HepG2 (cell line): ENCODE results near the gene PDE2A. TPM values are rescaled to one million over a fixed set of nuclear protein-coding genes. Genes with fewer than 3 reads are reported as not detected.

Experiments used
- ATAC-seq: fragments of 200-7000 bp; cut with Tn5 transposase; 3 replicates; pipeline ENCODE4 v1.9.1; 2020; ENCODE audit warnings: mild to moderate bottlenecking, moderate library complexity
- BruUV-seq: library from RNA; stranded (reverse); fragments of 400-500 nt; replicated peaks from 2 replicates; lab custom pipeline; 2021; lab: Mats Ljungman, UMichigan
- CTCF ChIA-PET: fragments of 300-600 bp; formaldehyde crosslinking; extraction: SDS; loops from one replicate; lab custom pipeline; 2021; ENCODE audit warnings: low total read pairs, inconsistent platforms, low intra/inter-chr PET ratio; lab: Yijun Ruan, JAX
- POLR2A ChIA-PET: fragments of 350-600 bp; sonication (Branson Sonifier 250); formaldehyde crosslinking; loops from one replicate; lab custom pipeline; 2020; ENCODE audit warnings: antibody characterized with exemption, inconsistent platforms; lab: Yijun Ruan, JAX
- DNase-seq: peaks from one replicate; pipeline ENCODE4 v3.0.0-alpha.2; 2015; ENCODE audit warnings: low spot score
- FAIRE-seq: peaks from 3 replicates; lab custom pipeline; 2011; peaks lifted over from hg19 to GRCh38; lab: Jason Lieb, UNC
- H2AFZ ChIP-seq: one replicate; pipeline ENCODE4 v1.6.1; 2011; ENCODE audit warnings: low read length, inconsistent platforms
- H3K27ac ChIP-seq: fragments of 300-600 bp; 3 replicates; pipeline ENCODE4 v1.8.0; 2011; ENCODE audit warnings: mixed run types, mild to moderate bottlenecking, mixed read lengths, low read length, inconsistent platforms; ENCODE audit not compliant: insufficient read depth; ENCODE audit errors: extremely low read length
- H3K27me3 ChIP-seq, 2 experiments: fragments of 200-600 bp in 1 of 2; 2 replicates in 1 of 2; 3 replicates in 1 of 2; pipeline versions ENCODE4 v1.6.0 to v1.8.0; 2011; ENCODE audit warnings: low read length in 2 of 2, mild to moderate bottlenecking in 2 of 2, moderate library complexity in 2 of 2, inconsistent platforms in 1 of 2; ENCODE audit not compliant: insufficient read depth in 2 of 2, control insufficient read depth in 1 of 2
- H3K36me3 ChIP-seq, 2 experiments: fragments of 200-600 bp in 1 of 2; replicated peaks in 1 of 2; 2 replicates in 1 of 2; 3 replicates in 1 of 2; pipeline versions ENCODE4 v1.5.1 to v1.8.0; 2011; ENCODE audit warnings: low read length in 2 of 2, inconsistent platforms in 1 of 2; ENCODE audit not compliant: insufficient read depth in 2 of 2, control insufficient read depth in 1 of 2
- H3K4me1 ChIP-seq: 2 replicates; pipeline ENCODE4 v1.5.1; 2012; ENCODE audit warnings: low read length, inconsistent platforms; ENCODE audit not compliant: insufficient read depth
- H3K4me2 ChIP-seq: 2 replicates; pipeline ENCODE4 v1.6.0; 2011; ENCODE audit warnings: low read depth, low read length, inconsistent platforms
- H3K4me3 ChIP-seq, 3 experiments: fragments of 200-600 bp in 1 of 3; sonication (generic), shearing (Covaris generic) in 1 of 3; replicated peaks in 1 of 3; 2 replicates each; pipeline ENCODE4 v1.5.1; 2011 to 2016; ENCODE audit warnings: low read length in 3 of 3, inconsistent platforms in 2 of 3, low read depth in 2 of 3, mild to moderate bottlenecking in 2 of 3, control low read depth in 1 of 3, mixed read lengths in 1 of 3; ENCODE audit not compliant: insufficient read depth in 1 of 3
- H3K79me2 ChIP-seq: one replicate; pipeline ENCODE4 v1.6.1; 2011; ENCODE audit warnings: low read length, inconsistent platforms; ENCODE audit not compliant: insufficient read depth
- H3K9ac ChIP-seq: 2 replicates; pipeline ENCODE4 v1.6.0; 2011; ENCODE audit warnings: mild to moderate bottlenecking, low read depth, low read length, inconsistent platforms; ENCODE audit not compliant: insufficient read depth
- H3K9me3 ChIP-seq: 2 replicates; pipeline ENCODE4 v1.5.1; 2012; ENCODE audit warnings: mild to moderate bottlenecking, low read length
- H4K20me1 ChIP-seq: 2 replicates; pipeline ENCODE4 v1.6.0; 2011; ENCODE audit warnings: inconsistent platforms, mild to moderate bottlenecking, low read length, moderate library complexity; ENCODE audit not compliant: insufficient read depth
- AKNA ChIP-seq: sonication (generic); formaldehyde crosslinking; IDR thresholded peaks from 2 replicates; pipeline ENCODE4 v1.4.0; 2020; ENCODE audit warnings: missing genetic modification reagents, borderline replicate concordance
- BCLAF1 ChIP-seq: fragments of 450-650 bp; IDR thresholded peaks from 2 replicates; pipeline ENCODE4 v1.6.1; 2017; ENCODE audit warnings: mild to moderate bottlenecking
- DBP ChIP-seq: sonication (generic); formaldehyde crosslinking; IDR thresholded peaks from 2 replicates; pipeline ENCODE4 v1.4.0; 2020; ENCODE audit warnings: missing genetic modification reagents; ENCODE audit errors: not compliant biosample characterization
- JUNB ChIP-seq: sonication (generic); formaldehyde crosslinking; IDR thresholded peaks from 2 replicates; pipeline ENCODE4 v1.8.0; 2022; ENCODE audit warnings: missing genetic modification reagents, mild to moderate bottlenecking, borderline replicate concordance
- RORA ChIP-seq: sonication (generic); formaldehyde crosslinking; IDR thresholded peaks from 2 replicates; pipeline ENCODE4 v1.5.0; 2020; ENCODE audit warnings: mild to moderate bottlenecking, missing genetic modification reagents, moderate library complexity
- SNAPC2 ChIP-seq: sonication (generic); formaldehyde crosslinking; IDR thresholded peaks from 2 replicates; pipeline ENCODE4 v1.8.1; 2022; ENCODE audit warnings: mild to moderate bottlenecking, missing genetic modification reagents
- THYN1 ChIP-seq: sonication (generic); formaldehyde crosslinking; IDR thresholded peaks from 2 replicates; pipeline ENCODE4 v1.8.1; 2023; ENCODE audit warnings: low read depth, mild to moderate bottlenecking, moderate library complexity, missing genetic modification reagents, borderline replicate concordance
- ZBTB37 ChIP-seq: sonication (generic); formaldehyde crosslinking; IDR thresholded peaks from 2 replicates; pipeline ENCODE4 v1.4.0; 2020; ENCODE audit warnings: mild to moderate bottlenecking, missing genetic modification reagents
- ZNF629 ChIP-seq: sonication (generic); formaldehyde crosslinking; conservative IDR thresholded peaks from 2 replicates; pipeline ENCODE4 v1.5.0; 2020; ENCODE audit warnings: missing genetic modification reagents
- ZNF784 ChIP-seq: sonication (generic); formaldehyde crosslinking; IDR thresholded peaks from 2 replicates; pipeline ENCODE4 v1.5.1; 2020; ENCODE audit warnings: missing genetic modification reagents, mild to moderate bottlenecking, borderline replicate concordance
- WGBS: methylation state at CpG from one replicate; pipeline ENCODE4 v1.1.6; 2017; ENCODE audit warnings: low lambda C conversion rate; 5-methylcytosine and 5-hydroxymethylcytosine counted together
- in situ Hi-C: cut with HindIII; loops from 2 replicates; pipeline ENCODE4 v1.10.0; 2017; ENCODE audit warnings: low pct_unique_long_range_greater_than_20kb; ENCODE audit not compliant: extremely low pct_ligation_motif_present
- intact Hi-C: fragments of 100-400 bp; cut with micrococcal nuclease; formaldehyde crosslinking; loops from one replicate; pipeline ENCODE4 v1.10.0; 2022; ENCODE audit not compliant: unreplicated experiment
- polyA plus RNA-seq, 8 experiments: library from polyadenylated mRNA; depleted of rRNA in 3 of 8; stranded (reverse) in 7 of 8; unstranded in 1 of 8; fragments of >200 nt; fragmentation: Illumina TruSeq in 4 of 8; extraction: Trizol in 4 of 8; gene quantifications; 2 replicates each; pipeline versions ENCODE4 v1.2.1 to v1.2.3, GENCODE V29; 2011 to 2016; ENCODE audit warnings: low read depth in 4 of 8, missing spikeins in 1 of 8, mixed read lengths in 1 of 8; ENCODE audit not compliant: insufficient read depth in 1 of 8
- total RNA-seq, 5 experiments: library from RNA; depleted of rRNA; stranded (reverse); fragments of >200 nt; fragmentation: Illumina TruSeq; extraction: Trizol; gene quantifications; 2 replicates each; pipeline ENCODE4 v1.2.3, GENCODE V29; 2016; ENCODE audit warnings: low read depth in 1 of 5

The PDE2A gene
- total and polyA plus RNA-seq, 2 of the 13 experiments (the other 11 are each of a cell fraction or from before 2014, with no cell fraction given) = 3.1 TPM; not detected in 1

GRCh38 chr11:72573855-72574445 is 100.3 kb downstream of the PDE2A start:
- BruUV-seq = no TSS peak
- H3K36me3 ChIP-seq = no peaks in the 10 kb centered on the region
- intact Hi-C loops (loop anchor here (1.0 kb wide), 2 partner anchors 92 to 103 kb away; no protein-coding TSS in a partner anchor), in situ Hi-C loops (no loop called here)
- H3K9me3 ChIP-seq = no peaks in the 10 kb centered on the region
- no peaks in the 10 kb centered on the region for H3K79me2 ChIP-seq
- H4K20me1 ChIP-seq = no peaks in the 10 kb centered on the region
- no peak for ATAC-seq
- POLR2A ChIA-PET = no interaction called here
- FAIRE-seq = no peak
- WGBS = 6% methylated on average over 2 of the region's 2 CpGs
- CTCF ChIA-PET = interaction anchor here (1.7 to 1.9 kb wide), 2 partner anchors 91 to 103 kb away, joined by 10 to 22 read pairs; no protein-coding TSS in a partner anchor
- peaks cover 11% of the 10 kb centered on the region; the same call in 1 of the 2 replicates for H3K4me1 ChIP-seq
- no peak overlapping the region for H3K4me3 ChIP-seq
- no peak overlapping the region for H3K9ac ChIP-seq
- no peak overlapping the region for H2AFZ ChIP-seq
- no peak overlapping the region for H3K27ac ChIP-seq
- peaks cover 2 to 39% of the 10 kb centered on the region in 2 experiments; a peak in 4 of 5 replicates for H3K27me3 ChIP-seq
- DNase-seq = no peak
- H3K4me2 ChIP-seq = no peak overlapping the region
- TF ChIP-seq ZNF784 (no peak), JUNB (CRISPR knock-in tag) (no peak), BCLAF1 (no peak), THYN1 (CRISPR knock-in tag) (no peak), RORA (no peak), DBP (CRISPR knock-in tag) (no peak), SNAPC2 (CRISPR knock-in tag) (no peak), AKNA (CRISPR knock-in tag) (no peak), ZBTB37 (CRISPR knock-in tag) (no peak), ZNF629 (CRISPR knock-in tag) (no peak)
